ENCODE measurements around the gene POSTN.
"Not testable (repeated sequence)": the region's sequence is repeated elsewhere in the genome, so short reads cannot be mapped to it uniquely, and the experiment has no call there.

- TF ChIP-seq CTCF (conservative IDR thresholded peaks at IDR 0.05; ENCODE audit: low read length); EZH2phosphoT487 (IDR thresholded peaks at IDR 0.05; ENCODE audit: borderline replicate concordance): not testable (repeated sequence)
Measured at GRCh38 chr13:37589381-37589780, 9.2 kb downstream of the POSTN start.
